GM21528 (cell line): ENCODE results near the gene RYR1.

Experiments used
- ATAC-seq: cut with Tn5 transposase; IDR thresholded peaks from one replicate; pipeline ENCODE4 v1.9.1; 2021; ENCODE audit warnings: mild to moderate bottlenecking, moderate library complexity; ENCODE audit not compliant: unreplicated experiment, low FRiP score

The RYR1 gene

GRCh38 chr19:38433268-38433733 is at the start of gene RYR1:
Gene RYR1 (plus strand): TSS chr19:38433691. CDS start chr19:38433830, 139 bp downstream.
- no peak for ATAC-seq

GRCh38 chr19:38383743-38384142 is 49.7 kb upstream of the RYR1 start:
- ATAC-seq, result no peak

- no peak for ATAC-seq
Measured at GRCh38 chr19:38384209-38385027, 49.1 kb upstream of the RYR1 start.

GRCh38 chr19:38385057-38385803 is 48.3 kb upstream of the RYR1 start:
- no peak for ATAC-seq

GRCh38 chr19:38385804-38386257 is 47.7 kb upstream of the RYR1 start:
- ATAC-seq, result no peak

GRCh38 chr19:38386300-38386970 is 47.1 kb upstream of the RYR1 start:
- no peak for ATAC-seq

- ATAC-seq, result no peak
Measured at GRCh38 chr19:38386971-38387549, 46.4 kb upstream of the RYR1 start.

- no peak for ATAC-seq
Measured at GRCh38 chr19:38387550-38388348, 45.7 kb upstream of the RYR1 start, which contains the start of gene GGN. Gene GGN (minus strand): TSS chr19:38388034. CDS start chr19:38387261, 773 bp downstream.

- no peak for ATAC-seq
Measured at GRCh38 chr19:38388349-38389100, 45.0 kb upstream of the RYR1 start, which contains the start of gene SPRED3. Gene SPRED3 (plus strand): TSS chr19:38388697. CDS start chr19:38390303, 1,606 bp downstream.

GRCh38 chr19:38389101-38389925 is 44.2 kb upstream of the RYR1 start:
- ATAC-seq, result no peak

- ATAC-seq, result no peak
Measured at GRCh38 chr19:38389957-38390924, 43.2 kb upstream of the RYR1 start.

GRCh38 chr19:38391911-38392464 is 41.5 kb upstream of the RYR1 start:
- ATAC-seq, result no peak

GRCh38 chr19:38392707-38393308 is 40.7 kb upstream of the RYR1 start:
- ATAC-seq, result no peak

- no peak for ATAC-seq
Measured at GRCh38 chr19:38394488-38394887, 39.0 kb upstream of the RYR1 start.

- no peak for ATAC-seq
Measured at GRCh38 chr19:38395381-38396114, 37.9 kb upstream of the RYR1 start.
